ENCODE measurements around the gene TTC9B.

TTC9B gene

DNA sequence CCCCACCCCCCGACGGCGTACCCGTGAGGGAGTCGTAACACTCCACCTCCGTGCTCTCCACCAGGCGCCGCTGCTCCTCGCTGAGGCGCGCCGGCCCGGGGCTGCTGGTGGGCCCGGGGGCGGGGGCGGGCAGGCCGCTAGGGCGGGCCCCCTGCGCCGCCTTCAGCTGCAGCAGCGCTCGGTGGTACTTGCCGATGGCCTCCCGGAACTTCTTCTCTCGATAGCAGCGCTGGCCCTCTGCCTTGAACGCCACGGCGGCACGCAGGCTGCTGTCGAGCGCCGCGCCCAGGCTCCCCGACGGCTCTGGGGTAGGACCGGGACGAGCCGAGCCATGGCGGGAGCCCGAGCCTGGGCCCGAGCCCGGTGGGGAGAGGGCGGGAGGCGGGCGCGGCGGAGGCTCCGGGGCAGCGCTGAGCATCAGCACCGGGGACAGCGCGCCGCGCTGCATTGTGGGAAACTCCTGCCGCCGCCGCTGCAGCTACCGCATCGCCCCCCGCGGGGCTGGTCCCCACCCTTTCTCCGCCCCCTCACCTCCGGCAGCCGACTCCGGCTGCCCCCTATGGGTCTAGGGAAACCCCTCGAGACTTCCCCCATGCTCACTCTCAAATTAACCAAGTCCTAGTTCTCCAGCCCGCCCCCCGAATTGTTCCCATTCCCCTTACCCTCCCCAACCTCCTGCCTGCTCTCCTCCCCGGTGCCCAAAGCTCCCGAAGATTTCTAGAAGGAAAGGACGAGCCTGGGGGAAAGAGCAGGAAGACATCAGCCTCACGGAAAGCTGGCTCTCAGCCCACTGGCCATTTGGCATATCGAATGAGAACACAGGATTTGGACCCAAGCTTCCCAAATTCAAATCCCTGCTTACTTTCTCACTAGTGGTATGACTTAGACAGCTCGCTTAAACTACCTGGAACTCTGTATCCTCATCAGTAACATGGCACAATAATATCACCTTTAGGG, at the start of gene TTC9B:
Gene TTC9B (minus strand): TSS at position 451 of the 957 bp plus-strand sequence. CDS start 3 bp downstream, at position 448.
- DNase-seq (ENCODE audit: low read depth) = no peak
- TF ChIP-seq, protein P1, sequence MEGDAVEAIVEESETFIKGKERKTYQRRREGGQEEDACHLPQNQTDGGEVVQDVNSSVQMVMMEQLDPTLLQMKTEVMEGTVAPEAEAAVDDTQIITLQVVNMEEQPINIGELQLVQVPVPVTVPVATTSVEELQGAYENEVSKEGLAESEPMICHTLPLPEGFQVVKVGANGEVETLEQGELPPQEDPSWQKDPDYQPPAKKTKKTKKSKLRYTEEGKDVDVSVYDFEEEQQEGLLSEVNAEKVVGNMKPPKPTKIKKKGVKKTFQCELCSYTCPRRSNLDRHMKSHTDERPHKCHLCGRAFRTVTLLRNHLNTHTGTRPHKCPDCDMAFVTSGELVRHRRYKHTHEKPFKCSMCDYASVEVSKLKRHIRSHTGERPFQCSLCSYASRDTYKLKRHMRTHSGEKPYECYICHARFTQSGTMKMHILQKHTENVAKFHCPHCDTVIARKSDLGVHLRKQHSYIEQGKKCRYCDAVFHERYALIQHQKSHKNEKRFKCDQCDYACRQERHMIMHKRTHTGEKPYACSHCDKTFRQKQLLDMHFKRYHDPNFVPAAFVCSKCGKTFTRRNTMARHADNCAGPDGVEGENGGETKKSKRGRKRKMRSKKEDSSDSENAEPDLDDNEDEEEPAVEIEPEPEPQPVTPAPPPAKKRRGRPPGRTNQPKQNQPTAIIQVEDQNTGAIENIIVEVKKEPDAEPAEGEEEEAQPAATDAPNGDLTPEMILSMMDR (conservative IDR thresholded peaks at IDR 0.05; ENCODE audit: control insufficient read depth, insufficient read depth, low read depth, low read length) = no peak
- H3K4me3 ChIP-seq (ENCODE audit: control insufficient read depth, low read depth, low read length) = no peak within 1 kb of the TSS

- TF ChIP-seq, protein P1 (conservative IDR thresholded peaks at IDR 0.05; ENCODE audit: control insufficient read depth, insufficient read depth, low read depth, low read length) = no peak
- DNase-seq (ENCODE audit: low read depth) = no peak
- H3K4me3 ChIP-seq (ENCODE audit: control insufficient read depth, low read depth, low read length) = no peak overlapping the region
These were observed 49.4 kb upstream of the TTC9B start for GRCh38 chr19:40267601-40267997.

DNA sequence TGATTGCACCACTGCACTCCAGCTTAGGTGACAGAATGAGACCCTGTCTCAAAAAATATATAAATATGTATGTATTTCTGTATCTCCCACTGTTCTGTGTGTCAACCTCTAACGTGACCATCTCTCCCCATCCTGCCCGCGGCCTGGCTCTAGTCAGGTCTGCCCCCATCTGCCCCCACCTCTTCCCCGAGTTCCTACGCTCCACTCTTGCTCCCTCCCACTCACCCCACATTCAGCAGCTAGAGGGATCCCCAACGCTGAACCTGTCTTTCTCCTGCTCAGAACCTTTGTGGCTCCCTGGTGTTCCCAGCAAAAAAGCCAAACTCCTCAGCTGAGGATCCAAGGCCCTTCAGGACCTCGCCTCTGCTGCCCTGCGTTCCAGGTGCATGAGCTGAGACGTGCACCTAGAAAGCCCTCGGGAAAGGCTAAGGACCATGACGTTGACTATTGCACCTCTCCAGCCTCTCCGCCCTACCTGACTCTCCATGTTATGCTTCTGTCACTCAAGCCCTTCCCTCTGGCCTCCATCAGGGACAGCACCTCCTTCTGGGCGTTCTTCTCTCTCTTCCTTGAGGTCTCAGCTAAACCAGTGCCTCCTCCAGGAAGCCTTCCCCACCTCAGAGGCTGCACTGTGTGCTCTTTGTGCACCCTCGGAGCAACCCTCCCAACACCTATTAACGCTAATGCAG, 48.9 kb upstream of the TTC9B start:
- no peak overlapping the region for H3K4me3 ChIP-seq (ENCODE audit: control insufficient read depth, low read depth, low read length)
- DNase-seq (ENCODE audit: low read depth) = no peak
- TF ChIP-seq, protein P1 (conservative IDR thresholded peaks at IDR 0.05; ENCODE audit: control insufficient read depth, insufficient read depth, low read depth, low read length) = no peak

DNA sequence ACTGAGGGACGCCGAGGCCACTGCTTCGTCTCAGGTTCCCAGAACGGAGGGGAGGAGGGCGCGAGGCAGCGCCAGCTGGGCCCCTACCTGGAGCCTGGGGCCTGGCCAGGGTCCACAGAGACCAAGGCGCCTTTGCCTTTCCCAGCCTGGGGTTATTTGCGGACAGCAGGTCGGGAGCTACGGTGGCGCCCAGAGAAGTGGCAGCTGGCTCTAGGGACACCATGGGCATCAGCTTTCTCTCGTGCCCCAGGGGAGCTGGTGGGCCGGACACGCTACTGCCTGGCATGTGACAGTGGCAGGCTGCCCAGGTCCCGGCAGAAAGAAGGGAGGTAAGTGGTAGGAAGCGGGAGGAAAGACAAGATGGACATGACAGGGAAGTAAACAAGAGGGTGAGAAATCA, 47.9 kb upstream of the TTC9B start:
- TF ChIP-seq, protein P1 (conservative IDR thresholded peaks at IDR 0.05; ENCODE audit: control insufficient read depth, insufficient read depth, low read depth, low read length) = no peak
- no peak for DNase-seq (ENCODE audit: low read depth)
- no peak overlapping the region for H3K4me3 ChIP-seq (ENCODE audit: control insufficient read depth, low read depth, low read length)

- no peak for DNase-seq (ENCODE audit: low read depth)
- TF ChIP-seq, protein P1 (conservative IDR thresholded peaks at IDR 0.05; ENCODE audit: control insufficient read depth, insufficient read depth, low read depth, low read length) = no peak
These were observed 47.5 kb upstream of the TTC9B start for GRCh38 chr19:40265763-40266099.

GRCh38 chr19:40265055-40265762, 47.0 kb upstream of the TTC9B start:
- TF ChIP-seq, protein P1 (conservative IDR thresholded peaks at IDR 0.05; ENCODE audit: control insufficient read depth, insufficient read depth, low read depth, low read length) = no peak
- no peak for DNase-seq (ENCODE audit: low read depth)
- H3K4me3 ChIP-seq (ENCODE audit: control insufficient read depth, low read depth, low read length) = no peak overlapping the region

More at GRCh38 chr19:40265763-40266099, 47.5 kb upstream of the TTC9B start:
- H3K4me3 ChIP-seq (ENCODE audit: control insufficient read depth, low read depth, low read length) = no peak overlapping the region

Data from fibroblast of mammary gland (primary cell).